Inferior parietal cortex (tissue), 1 donor: ENCODE data around the gene KLLN.
"Not testable (repeated sequence)": the region's sequence is repeated elsewhere in the genome, so short reads cannot be mapped to it uniquely, and the experiment has no call there.

Source experiments
- DNase-seq: peaks from one replicate; pipeline ENCODE4 v3.0.0-alpha.2; 2016; ENCODE audit errors: extremely low spot score

The KLLN gene

DNA sequence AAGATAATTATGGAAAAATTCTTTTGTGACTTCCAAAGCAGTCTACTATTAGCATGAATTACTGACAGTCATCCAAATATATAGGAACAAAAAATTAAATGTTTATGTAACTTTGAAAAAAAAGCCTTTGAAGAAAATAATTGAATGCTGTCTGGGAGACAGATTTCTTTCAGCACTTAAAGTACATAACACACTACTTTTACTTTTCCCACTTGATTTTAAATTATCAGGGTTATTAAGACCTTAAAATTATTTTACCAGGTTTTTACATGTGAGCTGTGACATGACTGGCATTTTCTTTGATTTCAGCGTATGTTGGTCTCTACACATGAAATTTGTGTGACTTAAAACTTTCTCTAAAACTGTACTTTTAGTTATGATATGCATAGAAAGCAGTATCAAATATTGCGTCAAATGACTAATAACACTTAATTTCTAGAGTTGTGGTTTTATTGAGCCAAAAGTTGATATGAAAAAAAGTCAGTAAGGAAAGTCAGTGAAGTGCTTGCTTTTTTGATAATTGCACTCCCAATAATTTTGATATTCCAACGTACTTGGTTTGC is 3.2 kb upstream of the KLLN start:
- DNase-seq, result no peak

DNA sequence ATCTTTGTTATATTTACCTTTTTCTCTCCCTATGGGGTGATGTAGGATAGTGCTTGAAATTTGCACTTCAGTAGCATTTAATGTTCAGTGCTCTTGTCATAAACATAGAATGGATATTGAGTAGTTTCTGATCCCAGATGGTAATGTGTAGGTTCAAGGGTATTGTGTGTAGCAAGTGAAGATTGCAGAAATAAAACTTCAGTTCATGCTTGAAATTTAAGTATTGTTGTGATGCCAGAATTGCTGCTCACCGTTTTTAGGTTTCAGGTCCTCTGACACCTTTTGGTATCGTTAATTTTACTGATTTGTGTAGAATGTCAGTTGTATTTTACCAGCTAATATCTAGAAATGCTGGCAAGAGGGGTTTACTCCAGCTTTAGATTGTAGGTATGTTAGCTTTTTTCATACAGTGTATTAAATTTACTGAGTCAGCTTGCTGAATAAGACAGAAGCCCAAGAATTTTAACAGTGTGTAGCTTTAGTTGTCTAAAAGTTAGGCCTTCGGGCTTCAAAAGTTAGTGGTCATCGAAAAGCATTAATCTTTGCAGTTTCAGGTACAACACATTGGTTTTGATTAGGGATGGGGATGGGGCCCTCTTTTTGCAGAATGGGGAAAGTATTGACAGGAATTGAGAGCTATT is 2.0 kb upstream of the KLLN start:
- DNase-seq, result no peak

DNA sequence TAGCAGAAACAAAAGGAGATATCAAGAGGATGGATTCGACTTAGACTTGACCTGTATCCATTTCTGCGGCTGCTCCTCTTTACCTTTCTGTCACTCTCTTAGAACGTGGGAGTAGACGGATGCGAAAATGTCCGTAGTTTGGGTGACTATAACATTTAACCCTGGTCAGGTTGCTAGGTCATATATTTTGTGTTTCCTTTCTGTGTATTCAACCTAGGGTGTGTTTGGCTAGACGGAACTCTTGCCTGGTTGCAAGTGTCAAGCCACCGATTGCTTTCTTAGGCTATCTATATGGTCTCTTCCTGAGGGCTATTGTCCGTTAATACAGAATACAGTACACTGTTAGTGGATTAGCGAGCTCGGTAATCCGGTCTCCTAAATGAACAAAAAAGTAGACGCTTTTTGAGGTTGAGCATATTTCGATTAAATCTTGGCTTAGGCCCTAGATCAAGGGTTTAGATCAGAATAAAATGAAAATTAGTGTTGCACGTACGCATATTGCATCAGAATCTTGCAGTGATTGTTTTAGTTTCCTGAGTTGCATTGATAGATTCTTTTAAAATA is 1.2 kb upstream of the KLLN start:
- no peak for DNase-seq

DNA sequence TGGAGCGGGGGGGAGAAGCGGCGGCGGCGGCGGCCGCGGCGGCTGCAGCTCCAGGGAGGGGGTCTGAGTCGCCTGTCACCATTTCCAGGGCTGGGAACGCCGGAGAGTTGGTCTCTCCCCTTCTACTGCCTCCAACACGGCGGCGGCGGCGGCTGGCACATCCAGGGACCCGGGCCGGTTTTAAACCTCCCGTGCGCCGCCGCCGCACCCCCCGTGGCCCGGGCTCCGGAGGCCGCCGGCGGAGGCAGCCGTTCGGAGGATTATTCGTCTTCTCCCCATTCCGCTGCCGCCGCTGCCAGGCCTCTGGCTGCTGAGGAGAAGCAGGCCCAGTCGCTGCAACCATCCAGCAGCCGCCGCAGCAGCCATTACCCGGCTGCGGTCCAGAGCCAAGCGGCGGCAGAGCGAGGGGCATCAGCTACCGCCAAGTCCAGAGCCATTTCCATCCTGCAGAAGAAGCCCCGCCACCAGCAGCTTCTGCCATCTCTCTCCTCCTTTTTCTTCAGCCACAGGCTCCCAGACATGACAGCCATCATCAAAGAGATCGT is 690 bp upstream of the KLLN start:
- not testable (repeated sequence) for DNase-seq

DNA sequence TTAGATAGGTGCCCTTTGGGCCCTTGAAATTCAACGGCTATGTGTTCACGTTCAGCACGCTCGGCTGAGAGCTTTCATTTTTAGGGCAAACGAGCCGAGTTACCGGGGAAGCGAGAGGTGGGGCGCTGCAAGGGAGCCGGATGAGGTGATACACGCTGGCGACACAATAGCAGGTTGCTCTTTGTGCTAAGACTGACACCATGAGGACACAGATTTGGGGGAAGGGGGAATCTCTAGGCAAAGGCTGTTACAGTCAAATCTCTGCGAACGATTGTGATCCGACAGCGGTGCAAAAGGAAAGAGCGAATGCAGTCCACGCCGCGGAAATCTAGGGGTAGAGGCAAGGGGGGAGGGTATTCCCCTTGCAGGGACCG is 667 bp downstream of the KLLN start:
- DNase-seq, result no peak

DNA sequence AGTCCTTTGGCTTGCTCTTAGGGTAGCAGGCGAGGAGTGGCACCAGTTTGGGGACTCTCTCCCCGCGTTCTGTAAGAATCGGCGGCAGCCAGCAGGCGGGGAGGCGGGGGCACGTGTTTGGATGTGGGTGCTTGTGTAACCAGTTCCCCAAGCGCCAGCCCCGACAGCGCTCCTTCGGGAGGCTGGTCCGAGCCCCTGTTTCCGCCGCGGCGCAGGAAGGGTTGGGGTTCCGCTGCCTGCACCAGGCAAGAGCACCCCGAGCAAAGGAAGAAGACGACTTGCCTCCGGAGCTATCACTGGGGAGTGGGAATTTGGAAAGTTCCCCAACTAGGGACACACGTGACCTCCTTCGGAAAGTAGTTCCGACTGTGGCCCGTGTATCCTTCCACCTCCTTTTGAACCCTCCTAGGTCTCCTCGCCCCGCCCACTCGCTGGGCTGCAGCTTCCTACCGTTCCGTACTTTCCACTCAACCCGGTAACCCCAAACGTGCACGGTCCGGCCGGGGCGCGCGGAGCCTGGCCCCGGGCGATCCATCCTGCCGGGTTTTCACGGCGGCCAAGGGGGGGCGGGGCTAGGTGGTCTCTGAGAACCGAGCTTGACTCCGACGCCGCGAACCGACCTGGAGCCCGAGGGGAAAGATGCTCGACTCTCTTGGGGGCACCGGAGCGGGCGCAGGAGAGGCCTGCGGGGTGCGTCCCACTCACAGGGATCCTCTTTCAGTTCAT is 1.2 kb downstream of the KLLN start:
- DNase-seq, result peak; percentile 96

DNA sequence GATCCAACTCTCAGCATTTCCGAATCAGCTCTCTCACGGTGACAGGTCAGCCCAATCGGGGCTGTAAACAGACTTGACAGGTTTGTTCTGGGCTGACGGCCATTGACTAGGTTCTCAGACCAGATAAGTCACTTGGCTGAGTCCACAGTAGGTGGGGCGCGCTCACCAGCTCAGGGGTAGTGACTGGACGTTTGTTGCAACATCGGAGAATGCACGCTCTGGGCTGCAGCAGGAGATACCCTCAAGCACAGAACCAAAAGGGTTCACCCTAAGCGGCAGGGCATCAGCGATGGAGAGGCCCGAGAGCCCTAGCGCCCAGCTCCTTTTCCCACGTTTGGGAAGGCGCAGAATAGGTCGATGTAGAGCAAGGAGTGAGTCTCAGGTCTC is 1.8 kb downstream of the KLLN start:
- no peak for DNase-seq

DNA sequence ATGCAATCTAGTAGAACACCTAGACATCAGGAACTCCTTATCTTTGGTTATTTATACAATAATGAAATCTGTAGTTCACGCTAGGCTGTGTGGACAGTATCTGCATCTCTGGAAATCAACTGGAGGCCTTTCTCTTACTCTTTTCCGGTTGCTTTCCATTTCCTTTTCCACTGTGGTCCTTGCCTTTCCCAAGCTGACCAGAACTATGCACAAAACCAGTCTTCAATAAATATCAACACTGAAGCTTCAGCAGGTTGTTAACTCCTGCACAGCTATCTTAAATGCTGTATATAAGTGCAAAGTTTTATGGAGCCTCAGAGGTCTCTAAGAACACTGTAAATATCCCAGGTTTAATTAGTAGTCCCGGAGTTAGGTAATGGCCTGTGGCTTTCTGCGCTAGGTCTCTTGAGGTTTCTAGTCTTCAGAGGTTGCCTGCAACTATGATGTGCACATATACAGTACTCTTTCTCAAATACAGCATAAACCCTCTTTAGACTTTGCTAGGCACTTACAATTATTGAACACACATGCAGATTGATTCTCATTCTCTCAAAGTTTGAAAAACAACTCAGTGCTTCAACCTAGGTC is 2.4 kb downstream of the KLLN start:
- no peak for DNase-seq

DNA sequence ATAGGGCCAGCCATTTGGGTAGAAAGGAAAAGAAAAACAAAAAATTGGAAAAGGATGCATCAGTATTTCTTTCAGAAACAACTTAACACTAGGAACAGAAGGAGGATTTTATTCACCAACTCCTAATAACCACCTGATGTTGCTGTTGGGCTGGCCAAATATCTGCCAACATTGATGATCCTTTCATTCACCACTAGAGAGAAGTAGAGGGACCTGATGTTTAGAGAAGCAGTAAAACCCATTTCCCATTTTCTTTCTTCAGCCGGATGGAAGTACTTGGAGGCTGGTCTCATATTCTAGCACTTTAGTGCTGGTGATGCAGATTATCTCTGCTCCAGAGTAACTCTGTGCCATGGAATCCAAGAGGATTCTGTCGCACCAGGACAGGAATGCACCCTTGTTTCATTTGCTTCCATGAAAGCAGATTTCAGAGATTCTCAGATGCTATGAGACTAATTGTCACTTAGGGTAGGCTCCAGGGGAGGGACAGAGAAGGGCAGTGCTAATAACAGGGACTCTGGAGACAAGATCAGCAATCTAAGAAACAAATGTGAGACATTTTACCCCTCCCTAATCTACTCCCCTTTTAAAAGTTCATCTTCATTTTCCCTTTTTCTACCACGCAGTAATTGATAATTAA is 3.1 kb downstream of the KLLN start:
- no peak for DNase-seq

DNA sequence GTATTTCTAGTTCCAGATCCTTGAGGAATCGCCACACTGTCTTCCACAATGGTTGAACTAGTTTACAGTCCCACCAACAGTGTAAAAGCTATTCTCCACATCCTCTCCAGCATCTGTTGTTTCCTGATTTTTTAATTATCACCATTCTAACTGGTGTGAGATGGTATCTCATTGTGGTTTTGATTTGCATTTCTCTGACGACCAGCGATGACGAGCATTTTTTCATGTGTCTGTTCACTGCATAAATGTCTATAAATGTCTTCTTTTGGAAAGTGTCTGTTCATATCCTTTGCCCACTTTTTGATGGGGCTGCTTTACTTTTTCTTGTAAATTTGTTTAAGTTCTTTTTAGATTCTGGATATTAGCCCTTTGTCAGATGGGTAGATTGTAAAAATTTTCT is 7.7 kb downstream of the KLLN start:
- not testable (repeated sequence) for DNase-seq

DNA sequence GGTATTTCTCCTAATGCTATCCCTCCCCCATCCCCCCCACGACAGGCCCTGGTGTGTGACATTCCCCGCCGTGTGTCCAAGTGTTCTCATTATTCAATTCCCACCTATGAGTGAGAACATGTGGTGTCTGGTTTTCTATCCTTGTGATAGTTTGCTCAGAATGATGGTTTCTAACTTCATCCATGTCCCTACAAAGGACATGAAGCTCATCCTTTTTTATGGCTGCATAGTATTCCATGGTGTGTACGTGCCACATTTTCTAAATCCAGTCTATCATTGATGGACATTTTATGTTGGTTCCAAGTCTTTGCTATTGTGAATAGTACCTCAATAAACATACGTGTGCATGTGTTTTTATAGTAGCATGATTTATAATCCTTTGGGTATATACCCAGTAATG is 8.1 kb downstream of the KLLN start:
- DNase-seq, result not testable (repeated sequence)

DNA sequence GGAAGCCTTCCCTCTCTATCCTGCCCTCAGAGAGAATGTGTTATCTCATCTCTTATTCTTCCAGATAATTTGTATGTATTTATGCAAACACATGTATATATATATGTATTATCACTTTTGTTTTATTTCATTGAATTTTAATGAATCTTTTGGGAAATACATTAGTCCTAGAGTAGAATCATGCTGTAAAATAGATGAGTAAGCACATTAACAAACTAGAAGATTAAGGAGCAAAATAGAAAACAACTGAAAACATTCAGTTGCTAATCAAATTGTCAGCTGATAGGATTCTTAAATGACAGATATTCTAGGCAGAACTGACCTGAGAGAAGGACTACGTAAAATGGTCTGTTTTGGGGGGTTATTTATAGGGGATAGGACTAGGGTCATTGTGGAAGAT is 11.2 kb downstream of the KLLN start:
- no peak for DNase-seq

DNA sequence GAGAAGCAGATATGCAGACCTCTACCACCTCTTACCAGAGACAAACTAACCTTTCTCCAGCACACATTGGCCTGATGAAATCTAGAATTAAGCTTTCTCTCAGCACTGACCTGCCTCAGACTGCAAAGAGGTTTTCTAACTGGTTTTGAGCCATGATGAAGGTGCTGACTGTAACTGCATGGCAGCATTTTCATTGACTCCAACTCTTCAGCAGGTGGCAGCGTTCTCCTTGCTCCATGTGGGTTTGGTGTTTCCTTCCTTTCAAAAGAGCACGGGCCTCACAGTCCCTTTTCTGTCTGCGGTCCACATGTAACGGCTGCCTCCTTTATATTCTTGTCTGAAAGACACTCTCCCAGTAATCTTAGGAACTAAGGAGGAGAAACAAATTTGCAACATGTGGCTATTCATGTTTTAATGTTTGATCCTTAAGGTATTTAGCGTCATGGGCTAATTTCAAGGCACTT is 12.6 kb downstream of the KLLN start:
- peak; percentile 50 for DNase-seq

DNA sequence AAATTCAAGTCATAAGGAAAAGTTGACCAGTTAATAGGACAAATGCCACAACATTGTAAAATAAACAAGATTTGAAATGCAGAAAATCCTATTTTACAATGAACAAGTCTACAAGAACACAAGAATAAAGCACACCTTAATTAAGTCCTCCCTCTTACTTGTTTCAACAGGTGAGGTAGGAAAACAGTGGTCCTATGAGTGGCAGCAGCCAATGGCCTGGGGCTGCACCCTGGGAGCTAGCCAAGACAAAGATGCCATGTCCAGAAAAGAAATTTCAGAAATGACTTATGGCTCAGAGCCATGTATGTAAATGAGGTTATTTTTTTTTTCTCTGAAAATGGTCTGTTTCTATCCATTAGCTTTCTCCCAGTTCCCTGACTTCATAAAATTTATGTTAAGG is 14.3 kb downstream of the KLLN start:
- DNase-seq, result no peak

DNA sequence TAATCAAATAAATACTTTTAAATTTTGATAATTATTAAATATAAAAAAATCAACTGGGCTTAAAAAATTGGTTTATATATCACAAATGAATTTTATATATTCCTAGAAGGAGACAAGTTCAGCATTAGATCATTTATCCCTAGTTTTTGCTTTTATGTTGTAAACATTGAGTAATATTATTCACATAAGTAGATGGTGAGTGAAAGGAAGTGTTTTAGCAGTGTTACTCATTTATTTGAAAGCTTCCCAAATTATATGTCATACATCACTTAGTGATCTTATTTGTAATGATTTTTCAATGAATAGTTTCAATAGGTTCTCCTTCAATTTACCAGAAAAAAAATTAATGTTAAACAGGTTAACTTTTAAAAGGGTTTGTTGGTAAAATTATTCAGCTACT is 15.8 kb downstream of the KLLN start:
- no peak for DNase-seq

DNA sequence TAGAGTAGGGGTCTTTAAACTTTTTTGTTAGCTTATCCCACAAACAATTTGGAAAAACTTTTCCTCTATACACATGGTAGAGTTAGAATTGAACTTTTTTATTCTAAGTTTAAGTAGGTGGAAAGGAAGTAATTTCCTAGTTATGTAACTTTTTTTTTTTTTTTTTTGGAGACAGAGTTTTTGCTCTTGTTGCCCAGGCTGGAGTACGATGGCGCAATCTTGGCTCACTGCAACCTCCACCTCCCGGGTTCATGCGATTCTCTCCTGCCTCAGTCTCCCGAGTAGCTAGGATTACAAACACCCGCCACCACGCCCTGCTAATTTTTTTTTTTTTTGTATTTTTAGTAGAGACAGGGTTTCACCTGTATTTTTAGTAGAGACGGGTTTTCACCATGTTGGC is 16.6 kb downstream of the KLLN start:
- not testable (repeated sequence) for DNase-seq

DNA sequence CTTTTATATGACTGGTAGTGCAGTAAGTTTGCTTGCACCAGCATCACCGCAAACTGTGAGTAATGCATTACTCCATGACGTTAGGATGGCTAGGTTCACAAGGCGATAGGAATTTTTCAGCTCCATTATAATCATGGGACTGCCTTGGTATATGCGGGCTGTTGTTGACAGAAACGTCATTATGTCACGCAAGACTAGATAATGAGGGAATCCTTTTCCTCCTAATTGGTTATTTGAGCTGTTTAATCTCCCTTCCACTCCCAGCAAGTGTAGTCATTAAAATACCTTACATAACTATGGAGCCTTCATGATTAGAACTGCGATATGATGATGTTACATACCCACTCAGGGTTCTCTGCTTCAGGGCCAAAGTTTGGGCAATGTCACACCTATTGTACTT is 17.3 kb downstream of the KLLN start:
- DNase-seq, result no peak

DNA sequence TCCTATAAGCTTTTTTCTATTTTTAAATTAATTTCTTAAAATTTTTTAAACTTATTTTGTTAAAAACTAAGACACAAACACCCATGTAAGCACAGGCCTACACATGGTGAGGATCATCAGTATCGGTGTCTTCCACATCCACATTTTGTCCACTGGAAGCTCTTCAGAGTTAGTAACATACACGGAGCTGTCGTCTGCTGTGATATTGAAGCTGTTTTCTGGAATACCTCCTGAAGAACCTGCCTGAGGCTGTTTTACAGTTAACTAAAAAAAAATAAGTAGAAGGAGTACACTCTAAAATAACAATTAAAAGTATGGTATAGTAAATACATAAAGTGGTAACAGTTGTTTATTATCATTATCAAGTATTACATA is 17.7 kb downstream of the KLLN start:
- DNase-seq, result no peak

DNA sequence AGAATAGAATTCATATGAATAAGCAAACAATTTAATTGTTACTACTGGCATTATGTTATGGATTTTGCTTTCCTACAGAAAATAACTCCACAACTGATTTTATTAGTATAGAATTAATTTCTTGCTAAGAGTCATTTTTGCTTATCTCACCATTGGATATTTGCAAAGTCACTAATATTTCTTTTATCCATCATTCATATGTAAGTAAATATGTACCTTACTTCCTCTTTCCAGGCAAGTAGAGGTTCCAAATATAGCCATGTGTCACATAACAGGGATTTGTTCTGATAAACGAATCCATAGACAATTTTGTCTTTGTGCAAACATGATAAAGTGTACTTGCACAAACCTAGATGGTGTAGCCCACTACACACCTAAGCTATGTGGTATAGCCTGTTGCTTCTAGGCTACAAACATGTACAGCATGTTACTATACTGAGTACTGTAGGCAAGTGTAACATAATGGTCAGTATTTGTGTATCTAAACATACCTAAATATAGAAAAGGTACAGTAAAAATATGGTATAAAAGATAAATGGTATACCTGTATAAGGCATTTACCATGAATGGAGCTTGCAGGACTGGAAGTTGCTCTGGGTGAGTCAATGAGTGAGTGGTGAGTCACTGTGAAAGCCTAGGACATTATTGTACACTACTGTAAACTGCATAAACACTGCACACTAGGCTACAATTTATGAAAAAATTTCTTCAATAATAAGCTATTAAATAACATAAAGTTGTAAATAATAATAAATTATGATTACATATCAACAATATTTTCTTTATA is 18.3 kb downstream of the KLLN start:
- DNase-seq, result no peak

DNA sequence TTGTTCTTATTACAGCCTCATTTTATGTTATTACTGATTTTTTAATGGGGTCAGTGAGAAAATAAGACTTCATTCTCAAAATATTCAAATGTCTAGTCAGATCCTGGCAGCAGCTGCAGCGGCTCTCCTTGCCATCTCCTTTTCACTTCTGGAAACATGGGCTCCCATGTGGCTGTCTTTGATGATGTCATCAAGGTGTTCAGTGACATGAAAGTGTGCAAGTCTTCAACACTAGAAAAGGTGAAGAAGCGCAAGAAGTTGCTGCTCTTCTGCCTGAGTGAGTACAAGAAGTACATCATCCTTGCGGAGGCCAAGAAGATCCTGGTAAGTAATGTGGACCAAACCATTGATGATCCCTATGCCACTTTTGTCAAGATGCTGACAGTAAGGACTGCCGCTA is 19.6 kb downstream of the KLLN start:
- DNase-seq, result no peak
